CD4-positive, alpha-beta T cell treated with Interleukin-4 for 1 hour (primary cell): ENCODE data around the gene ALX3.

Experiments
- DNase-seq, 2 donors: peaks; one replicate each; pipeline ENCODE4 v3.0.0-alpha.2; 2020 to 2022

Gene ALX3

DNA sequence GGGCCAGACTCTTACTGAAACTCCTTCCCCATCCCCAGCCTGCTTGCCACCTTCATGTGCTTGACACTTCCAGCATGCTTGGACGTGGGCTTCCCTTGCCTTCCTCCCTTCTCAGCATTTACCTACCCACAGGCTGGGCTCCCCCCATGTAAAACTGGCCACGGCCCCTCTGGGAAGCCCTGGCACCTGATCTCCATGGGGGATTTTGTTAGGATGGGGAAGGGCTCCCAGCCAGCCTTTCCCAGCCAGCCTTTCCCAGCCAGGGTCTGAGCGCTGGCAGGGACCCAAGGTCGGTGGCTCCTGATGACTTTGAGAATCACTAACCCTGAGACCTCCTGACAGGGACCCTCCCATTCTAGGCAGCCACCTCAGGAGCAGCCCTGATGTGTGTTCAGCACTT is 6.7 kb downstream of the ALX3 start:
- DNase-seq: no peak

DNA sequence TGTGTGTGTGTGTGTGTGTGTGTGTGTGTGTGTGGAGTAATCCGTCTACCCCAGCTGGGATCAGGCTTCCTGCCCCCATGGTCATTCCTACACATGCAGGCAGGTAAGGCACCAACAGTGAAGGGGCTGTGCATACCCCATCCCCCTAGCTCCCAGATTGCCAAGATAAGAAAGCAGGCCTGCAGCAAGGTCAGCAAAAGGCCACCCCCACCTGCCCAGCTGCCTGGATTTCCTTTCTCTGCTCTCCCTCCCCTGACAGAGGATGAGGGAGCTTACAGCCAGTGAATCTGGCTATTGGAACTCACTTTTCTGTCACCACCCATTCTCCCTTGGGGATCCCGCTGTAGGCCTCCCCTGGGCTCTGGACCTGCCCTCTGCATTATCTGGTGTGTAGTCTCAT is 7.9 kb downstream of the ALX3 start:
- no peak for DNase-seq

DNA sequence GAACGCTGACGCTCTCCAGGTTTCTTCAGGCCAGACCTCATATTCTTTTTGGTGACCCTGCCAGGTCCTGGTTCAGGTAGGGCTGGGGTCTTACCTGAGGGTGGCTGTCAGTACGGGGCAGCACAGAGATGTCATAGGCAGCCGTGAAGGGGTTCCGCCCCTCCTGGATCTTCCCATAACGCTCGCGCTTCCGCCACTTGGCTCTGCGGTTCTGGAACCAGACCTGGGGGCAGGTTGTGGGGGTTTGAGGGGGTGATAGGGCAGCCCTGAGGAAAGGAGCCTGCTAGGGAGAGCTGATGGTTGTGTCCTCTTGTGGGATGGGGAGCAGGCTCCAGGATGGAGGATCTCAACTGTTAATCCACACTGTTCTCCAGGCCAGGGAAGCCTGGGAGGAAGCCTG is 9.1 kb downstream of the ALX3 start:
- no peak for DNase-seq

DNA sequence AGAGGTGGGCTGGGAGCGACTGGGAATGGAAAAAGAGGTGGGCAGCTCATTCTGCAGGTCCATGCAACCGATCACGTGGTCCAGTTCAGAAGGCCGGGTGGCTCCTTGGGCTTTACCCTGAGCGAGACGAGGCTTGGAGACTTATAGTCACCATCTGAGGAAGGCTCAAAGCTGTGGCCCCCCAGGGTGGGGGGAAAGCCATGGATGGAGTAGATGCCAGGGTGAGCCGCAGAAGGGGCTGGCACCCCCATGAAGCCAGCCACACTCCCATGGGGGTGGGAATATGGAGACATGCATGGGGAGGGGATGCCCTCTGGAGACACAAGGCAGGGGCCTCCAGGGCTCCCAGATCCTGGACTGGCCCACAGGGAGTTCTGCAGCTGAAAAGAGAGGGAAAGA is 9.8 kb downstream of the ALX3 start:
- DNase-seq: no peak

DNA sequence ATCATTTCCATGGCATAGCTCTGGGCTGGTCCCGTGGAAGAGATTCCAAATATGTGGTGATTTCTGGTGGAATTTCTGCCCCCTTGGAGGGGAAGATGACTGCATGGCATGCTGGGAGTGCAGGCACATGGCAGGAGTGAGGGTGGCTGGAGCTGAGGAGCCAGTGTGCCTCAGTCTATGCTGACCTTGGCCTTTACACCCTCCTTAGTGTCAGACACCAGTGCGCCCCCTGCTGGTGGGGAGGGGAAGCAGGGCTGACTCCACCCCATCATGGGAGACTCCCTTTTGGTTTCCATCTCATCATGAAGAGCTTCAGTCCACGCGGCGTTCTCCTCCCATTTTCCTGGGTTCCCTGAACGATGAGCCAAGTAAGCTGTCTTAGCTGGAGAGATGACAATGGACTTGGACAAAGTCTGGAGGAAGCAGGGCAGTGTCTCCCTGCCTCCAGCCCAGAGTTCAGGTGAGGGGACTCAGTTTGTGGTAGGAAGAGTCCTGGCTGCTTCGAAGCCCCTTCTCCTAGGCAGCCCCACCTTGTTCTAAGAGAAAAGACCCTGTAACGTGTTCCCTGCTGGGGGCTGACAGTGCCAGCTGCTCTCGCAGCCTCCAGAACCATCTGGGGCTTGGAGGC is 10.3 kb downstream of the ALX3 start:
- DNase-seq: peak; percentile 62 to 69

DNA sequence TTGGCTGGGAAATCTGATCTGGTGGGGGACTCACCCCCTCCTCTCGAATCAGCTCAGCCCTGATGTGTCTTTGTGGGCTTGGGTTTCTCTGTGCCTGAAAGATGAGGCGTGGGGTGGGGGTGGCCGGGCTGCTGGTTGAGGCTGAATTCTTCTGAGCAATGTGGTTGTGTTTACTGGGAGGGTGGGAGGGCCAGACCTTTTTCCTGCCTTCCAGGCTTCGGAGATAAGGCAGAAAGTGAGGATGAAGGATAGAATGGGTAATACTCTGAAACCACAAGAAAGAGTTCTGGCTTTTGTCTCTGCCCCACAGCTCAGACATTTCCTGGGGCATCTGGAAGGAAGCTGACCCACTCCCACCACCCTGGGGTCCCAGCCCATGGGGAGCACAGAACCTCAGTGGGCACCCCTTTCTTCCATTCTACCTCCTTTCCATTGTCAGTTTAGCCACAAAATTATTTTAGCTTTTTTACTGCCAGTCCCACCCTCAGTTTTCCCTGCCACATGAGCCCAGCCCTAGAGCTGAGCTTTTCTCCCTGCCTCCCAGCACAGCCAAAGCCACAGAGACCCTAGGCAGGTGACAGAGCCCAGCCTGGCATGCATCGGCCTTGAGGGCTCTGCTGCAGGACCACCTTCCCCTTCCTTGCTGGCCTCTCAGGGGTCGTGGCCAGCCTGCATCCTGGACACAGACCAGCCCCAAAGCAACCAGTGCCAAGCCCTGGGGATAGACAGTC is 11.2 kb downstream of the ALX3 start:
- no peak for DNase-seq

DNA sequence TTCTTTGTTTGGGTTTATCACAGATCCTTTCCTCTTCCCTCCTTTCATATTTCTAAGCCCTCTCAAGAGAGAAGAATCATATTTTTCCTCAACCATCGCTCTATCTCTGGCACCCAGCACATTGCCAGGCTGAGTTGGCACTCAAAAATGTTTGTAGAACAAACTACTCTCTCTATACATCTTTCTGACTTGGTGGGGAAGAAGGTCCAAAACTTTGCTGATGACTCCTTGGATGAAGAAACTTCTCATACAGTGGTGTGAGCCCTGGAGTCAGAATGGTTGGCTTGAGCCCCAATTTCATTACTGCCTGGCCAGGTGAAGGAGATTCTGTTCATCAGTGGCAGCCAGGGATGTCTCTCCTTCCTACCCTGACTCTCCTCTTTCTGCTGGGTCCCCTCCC is 11.9 kb downstream of the ALX3 start:
- DNase-seq: no peak

DNA sequence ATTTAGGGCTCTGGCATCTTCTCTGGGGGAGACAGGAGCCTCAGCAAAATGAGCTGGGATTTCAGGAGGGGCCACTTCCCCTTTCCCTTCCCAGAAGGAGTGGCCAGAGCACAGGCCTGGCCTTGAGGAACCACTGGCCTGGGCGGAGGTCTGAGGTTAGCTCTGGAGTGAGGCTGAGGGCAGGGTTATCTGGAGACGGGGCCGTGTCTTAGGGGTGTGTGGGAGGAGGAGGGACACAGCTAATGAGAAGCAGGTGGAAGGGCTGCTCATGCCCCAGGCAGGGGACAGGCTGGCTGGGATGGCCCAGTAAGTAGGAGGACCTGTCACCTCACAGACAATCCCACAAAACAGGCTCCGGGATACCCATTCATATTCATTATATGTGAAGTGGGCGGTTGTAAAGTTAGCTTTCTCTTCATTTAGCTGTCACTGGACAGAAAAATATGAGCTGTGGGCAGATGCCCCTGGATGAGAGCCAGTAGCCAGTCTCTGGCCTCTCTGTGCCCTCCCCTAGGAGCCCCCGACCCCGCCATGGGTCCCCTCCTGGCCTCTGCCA is 12.4 kb downstream of the ALX3 start:
- DNase-seq: no peak

DNA sequence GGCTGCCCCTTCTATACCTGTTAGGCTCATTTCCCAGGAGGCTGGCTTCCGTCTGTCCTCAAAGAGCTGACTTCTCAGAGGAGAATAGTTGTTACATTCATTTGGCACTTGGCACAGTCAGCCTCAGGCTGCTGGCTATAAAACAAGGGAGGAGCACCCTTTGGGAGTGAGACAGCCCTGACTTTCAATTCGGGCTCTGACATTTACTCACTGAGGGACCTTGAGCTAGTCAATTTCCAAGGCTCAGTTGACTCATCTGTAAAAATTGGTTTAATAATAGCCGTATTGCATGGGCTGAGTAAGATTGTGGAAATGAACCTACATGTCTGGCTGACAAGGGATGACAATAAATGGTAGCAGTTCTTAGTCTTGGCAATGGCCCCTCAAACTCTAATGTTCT is 13.7 kb downstream of the ALX3 start:
- DNase-seq: no peak

DNA sequence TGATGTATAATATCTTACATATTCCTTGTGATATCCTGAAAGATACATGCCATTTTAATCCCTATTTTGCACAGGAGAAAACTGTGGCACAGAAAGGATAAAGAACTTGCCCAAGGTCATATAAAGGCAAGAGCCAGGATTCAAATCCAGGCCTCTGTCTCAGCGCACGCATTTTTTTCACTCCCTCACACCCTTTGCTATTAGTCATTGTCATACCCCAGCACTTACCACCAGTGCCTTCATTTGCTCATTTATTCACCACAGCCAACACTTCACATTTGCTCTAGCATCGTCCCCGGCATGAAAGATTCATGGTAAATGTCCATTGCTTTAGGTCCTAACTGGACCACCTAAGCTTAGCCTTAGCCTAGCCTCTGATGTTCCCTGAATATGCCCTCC is 14.2 kb downstream of the ALX3 start:
- no peak for DNase-seq

DNA sequence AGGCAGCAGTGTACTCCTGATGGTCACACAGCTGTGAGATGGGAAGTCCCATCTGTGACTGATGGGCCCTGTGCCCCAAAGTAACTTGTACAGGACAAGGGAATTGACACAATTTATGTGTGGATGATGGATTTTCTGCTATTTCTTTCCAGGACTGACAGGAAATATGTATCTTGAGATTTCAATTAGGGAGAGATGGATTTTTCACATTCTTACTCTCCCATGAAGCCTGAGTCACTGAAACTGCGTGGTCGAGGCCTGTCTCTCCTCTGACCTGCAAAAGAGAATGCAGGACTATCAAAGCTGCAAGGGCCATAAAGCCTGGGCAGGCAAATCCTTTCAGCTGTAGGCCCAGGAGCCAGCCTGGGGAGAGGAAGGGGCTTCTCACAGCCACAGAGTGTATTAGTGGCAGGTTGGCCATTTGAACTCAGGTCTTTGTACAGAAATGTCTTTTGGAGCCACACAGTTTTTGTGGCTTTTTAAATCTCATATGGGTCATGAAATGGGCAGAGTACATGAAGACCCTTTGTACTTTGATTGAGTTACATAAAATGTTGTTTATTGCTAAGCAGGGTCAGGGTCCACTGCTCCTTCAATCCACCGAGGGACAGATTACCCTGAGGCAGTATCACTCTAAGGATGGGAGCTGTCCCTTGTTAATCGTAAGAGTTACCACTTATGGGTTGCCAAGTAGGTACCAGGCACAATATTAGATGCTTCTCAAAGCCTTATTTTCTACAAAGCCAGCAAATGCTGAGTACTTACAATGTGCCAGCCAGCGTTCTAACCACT is 14.8 kb downstream of the ALX3 start:
- no peak for DNase-seq

DNA sequence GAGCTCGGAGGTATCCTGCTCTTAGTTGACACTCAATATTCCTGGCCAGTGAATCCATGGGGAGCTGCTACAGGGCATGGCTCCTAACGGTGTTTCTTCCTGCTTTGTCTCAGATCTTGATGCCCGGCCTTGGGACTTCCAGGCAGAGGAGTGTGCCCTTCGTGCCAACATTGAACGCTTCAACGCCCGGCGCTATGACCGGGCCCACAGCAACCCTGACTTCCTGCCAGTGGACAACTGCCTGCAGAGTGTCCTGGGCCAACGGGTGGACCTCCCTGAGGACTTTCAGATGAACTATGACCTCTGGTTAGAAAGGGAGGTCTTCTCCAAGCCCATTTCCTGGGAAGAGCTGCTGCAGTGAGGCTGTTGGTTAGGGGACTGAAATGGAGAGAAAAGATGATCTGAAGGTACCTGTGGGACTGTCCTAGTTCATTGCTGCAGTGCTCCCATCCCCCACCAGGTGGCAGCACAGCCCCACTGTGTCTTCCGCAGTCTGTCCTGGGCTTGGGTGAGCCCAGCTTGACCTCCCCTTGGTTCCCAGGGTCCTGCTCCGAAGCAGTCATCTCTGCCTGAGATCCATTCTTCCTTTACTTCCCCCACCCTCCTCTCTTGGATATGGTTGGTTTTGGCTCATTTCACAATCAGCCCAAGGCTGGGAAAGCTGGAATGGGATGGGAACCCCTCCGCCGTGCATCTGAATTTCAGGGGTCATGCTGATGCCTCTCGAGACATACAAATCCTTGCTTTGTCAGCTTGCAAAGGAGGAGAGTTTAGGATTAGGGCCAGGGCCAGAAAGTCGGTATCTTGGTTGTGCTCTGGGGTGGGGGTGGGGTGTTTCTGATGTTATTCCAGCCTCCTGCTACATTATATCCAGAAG is 16.7 kb downstream of the ALX3 start:
- DNase-seq: peak; percentile 48 to 60

DNA sequence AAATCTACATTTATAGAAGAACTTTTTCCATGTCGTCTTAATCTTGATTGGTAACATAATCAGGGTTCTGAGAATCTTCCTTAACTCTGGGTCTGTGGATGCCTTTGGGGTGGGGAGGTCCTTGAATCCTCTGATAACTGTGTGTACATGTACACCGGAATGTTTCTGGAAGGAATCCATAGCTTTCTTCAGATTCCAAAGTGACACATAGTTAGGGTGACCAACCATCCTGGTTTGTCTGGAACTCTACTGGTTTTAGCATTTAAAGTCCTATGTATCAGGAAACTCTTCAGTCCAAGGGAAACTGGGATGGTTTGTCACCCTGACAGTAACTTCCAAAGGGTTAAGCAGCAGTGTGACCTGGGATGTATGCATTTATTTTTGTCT is 19.2 kb downstream of the ALX3 start:
- DNase-seq: no peak

DNA sequence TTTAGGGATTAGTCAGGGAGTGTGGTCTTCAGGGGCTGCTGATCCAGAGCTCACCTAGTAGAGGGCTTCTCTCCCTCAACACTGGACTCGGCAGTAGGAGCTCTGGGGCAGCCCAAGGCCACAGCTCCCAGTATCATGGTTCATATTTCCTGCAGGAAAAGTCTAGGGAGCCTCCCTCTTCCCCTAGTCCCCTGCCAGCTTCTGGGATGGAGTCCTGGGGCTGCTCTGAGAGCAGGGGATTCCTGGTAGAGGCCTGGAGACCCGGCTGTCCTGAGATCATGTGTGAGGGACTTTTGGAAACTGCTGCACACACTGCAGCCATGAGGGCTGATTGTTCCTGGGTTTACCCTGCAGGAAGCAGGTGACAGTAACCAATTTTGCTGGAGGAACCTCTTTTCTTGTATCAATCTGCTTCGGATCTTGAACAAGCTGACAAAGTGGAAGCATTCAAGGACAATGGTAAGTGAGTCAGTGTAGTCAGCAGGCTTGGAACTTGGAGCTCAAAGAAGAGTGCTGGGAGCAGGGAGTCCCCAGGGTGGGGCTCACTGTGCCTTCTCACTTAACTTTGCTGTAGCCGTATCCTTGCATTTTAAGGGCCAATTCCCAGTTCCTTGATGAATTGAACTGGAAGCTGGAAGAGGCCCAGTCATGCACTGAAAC is 19.7 kb downstream of the ALX3 start:
- DNase-seq: no peak

DNA sequence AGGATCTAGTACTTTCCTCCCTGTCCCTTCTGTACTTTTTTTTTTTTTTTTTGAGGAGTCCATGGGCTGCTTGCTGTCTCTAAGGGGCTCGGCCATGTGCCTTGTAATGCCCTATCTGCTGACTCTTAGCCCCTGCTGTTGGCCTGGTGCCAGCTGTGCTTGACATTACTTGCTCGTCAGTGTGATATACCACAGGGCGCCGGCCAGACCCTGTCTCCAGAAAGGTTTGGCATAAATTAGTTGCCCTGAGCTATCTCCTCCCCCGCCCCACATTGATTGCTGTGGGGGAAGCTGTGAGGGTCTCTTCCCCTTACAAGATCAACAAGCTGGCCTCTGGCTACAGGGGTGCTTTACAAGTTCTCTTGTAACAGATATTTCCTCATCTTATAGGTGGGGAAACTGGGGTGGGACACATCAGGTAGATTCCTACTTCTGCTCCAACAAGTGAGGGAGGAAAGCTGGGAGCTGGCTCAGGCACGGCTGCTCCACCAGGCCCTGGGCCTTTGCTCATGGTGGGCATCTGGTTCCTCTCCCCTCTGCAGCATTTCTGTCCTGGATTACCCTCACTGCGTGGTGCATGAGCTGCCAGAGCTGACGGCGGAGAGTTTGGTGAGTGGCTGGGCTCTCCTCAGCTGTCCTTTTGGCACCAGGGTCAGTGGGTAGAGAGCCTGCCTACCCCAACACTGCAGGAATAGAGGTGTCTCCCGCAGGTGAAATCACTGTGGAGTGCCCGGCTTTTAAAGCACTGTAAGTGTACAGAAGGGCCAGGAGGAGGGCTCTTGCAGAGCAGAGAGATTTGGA is 20.5 kb downstream of the ALX3 start:
- no peak for DNase-seq

DNA sequence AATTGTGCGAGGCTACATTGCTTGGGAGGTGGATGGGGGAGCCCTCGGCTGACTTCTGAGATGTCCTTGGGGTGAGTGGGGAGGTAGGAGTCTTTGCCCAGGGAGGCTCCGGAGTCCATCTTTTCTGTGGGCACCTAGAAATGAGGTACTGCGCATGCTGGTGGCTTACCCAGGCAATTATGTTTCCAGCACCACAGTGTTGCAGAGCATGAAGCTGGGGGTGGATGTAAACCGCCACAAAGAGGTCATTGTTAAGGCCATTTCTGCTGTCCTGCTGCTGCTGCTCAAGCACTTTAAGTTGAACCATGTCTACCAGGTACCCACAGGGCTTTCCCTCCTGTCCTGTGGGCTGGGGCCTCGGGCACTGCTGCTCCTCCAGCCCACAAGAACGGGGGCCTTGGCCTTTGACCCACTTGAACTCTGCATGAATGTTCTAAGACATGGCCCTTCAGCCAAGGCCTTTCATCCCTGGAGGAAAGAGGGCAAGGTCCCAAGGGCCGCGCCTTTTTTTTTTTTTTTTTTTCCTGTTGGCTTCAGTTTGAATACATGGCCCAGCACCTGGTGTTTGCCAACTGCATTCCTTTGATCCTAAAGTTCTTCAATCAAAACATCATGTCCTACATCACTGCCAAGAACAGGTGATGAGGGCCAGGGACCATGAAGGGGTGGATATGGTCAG is 21.4 kb downstream of the ALX3 start:
- no peak for DNase-seq

DNA sequence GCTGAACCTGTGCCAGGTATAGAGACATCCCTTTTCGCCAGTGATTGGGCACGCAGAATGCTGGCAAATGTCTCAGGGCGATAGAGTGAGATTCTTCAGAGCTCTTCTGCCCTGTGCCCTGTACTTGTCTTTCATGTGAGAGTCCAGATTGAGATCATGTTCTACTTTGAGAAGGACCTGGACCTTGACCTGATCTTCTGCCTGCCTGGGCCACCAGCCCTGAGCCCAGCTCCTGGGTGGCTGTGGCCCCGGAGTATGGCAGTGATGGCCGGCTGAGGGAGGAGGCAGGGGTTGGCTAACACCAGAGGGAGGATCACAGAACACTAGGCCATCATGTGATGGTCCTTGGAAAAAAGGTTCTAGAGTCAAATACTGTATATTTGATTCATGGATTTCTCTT is 22.2 kb downstream of the ALX3 start:
- DNase-seq: no peak

DNA sequence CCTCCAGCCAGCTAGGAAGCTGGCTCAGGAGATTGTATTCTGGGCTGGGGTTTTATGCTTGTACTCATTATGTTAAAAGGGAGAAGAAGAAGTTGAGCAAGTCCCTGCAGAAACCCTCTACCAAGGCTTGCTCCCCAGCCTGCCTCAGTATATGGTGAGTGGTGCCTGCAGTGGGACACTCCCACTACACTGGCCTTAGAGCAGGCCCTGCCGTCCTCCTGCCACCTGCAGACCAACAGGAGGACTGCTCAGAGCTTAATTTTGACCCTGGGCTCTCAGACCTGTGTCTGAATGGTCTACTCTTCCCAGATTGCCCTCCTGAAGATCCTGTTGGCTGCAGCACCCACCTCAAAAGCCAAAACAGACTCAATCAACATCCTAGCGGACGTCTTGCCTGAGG is 23.0 kb downstream of the ALX3 start:
- DNase-seq: no peak

DNA sequence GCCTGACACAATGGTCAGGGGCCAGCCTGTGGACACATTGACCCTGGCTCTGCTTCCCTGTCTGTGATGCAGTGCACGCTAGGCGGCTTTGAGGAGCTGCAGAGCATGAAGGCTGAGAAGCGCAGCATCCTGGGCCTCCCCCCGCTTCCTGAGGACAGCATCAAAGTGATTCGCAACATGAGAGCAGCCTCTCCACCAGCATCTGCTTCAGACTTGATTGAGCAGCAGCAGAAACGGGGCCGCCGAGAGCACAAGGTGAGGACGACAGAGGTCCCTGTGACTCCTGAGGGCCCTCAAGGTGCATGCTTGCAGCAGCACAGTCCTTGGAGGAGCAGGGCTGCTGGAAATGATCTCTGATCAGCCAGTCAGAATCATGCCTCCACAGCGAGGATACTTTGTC is 27.5 kb downstream of the ALX3 start:
- no peak for DNase-seq

DNA sequence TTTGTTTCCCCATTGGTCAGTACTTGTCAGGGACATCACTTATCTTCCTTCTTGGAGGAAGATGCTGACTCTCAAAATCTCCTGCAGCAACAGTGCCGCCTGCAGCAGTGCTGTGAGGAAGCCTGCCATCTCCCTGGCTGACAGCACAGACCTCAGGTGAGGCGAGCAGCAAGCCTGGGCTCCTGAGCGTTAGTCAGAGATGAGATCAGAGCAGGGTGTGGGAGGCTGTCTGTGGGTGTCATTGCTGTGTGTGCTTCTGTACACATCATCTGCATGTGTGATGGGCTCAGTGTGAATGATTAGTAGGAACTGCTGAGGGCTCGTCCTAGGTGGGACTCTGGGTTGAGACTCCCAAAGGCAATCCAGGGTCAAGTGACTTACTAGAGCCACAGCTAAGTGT is 29.9 kb downstream of the ALX3 start:
- no peak for DNase-seq

DNA sequence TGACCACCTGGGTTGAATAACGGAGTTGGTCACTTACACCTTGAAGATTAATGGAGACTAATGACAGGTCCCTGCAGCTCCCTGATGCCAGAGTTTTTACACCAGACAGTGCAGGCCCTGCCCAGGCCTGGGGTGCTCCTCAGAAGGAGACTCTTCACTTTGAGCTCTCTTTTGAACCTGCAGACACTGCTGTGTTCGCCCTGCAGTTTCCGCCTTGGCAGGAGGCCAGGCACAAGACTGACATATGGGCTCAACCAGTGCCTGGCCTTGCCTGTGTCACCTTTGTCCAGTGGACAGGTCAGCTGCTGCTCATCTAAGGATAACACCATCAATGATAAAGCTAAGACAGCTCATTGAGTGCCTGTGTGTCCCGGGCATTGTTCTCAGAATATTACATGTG is 30.8 kb downstream of the ALX3 start:
- no peak for DNase-seq
